Activated naive CD4-positive, alpha-beta T cell treated with anti-CD3 and anti-CD28 coated beads for 36 hours (primary cell): ENCODE results near the gene PRKX. TPM values are rescaled to one million over a fixed set of nuclear protein-coding genes. Genes with fewer than 3 reads are reported as not detected.
"Not testable (repeated sequence)": the region's sequence is repeated elsewhere in the genome, so short reads cannot be mapped to it uniquely, and the experiment has no call there.

Experiments
- CTCF ChIA-PET: fragments of 350-600 bp; sonication (Branson Sonifier 250); formaldehyde crosslinking; loops from one replicate; lab custom pipeline; 2021; ENCODE audit warnings: antibody characterized with exemption; lab: Charles Lee
- DNase-seq: peaks from one replicate; pipeline ENCODE4 v3.0.0-alpha.2; 2020
- H3K27ac Mint-ChIP-seq: one replicate; pipeline ENCODE4 v1.8.0; 2021; ENCODE audit warnings: mild to moderate bottlenecking, mixed read lengths
- H3K27me3 Mint-ChIP-seq: one replicate; pipeline ENCODE4 v1.8.0; 2021; ENCODE audit warnings: low read depth, mixed read lengths
- H3K36me3 Mint-ChIP-seq: one replicate; pipeline ENCODE4 v1.8.0; 2021; ENCODE audit warnings: low read depth, mixed read lengths
- H3K4me1 Mint-ChIP-seq: one replicate; pipeline ENCODE4 v1.8.0; 2021; ENCODE audit warnings: low read depth, mixed read lengths
- H3K4me3 Mint-ChIP-seq: one replicate; pipeline ENCODE4 v1.8.0; 2021; ENCODE audit warnings: mild to moderate bottlenecking, moderate library complexity, mixed read lengths
- H3K9me3 Mint-ChIP-seq: one replicate; pipeline ENCODE4 v1.8.0; 2021; ENCODE audit warnings: mixed read lengths
- intact Hi-C: fragments of 100-400 bp; cut with micrococcal nuclease; formaldehyde crosslinking; loops from one replicate; pipeline ENCODE4 v1.15.1; 2023
- total RNA-seq, 2 experiments: library from RNA; stranded (reverse); gene quantifications; one replicate each; pipeline ENCODE4 v1.2.3, GENCODE V29; 2021

PRKX gene
- total RNA-seq, 2 experiments from 2014 or later: 57.0 to 57.6 TPM

- H3K4me3 Mint-ChIP-seq: no peak overlapping the region
- CTCF ChIA-PET: no interaction called here
Observed at GRCh38 chrX:3669841-3670475, 43.5 kb downstream of the PRKX start.

GRCh38 chrX:3666975-3667374 is 46.5 kb downstream of the PRKX start:
- Mint-ChIP-seq H3K9me3 (no peaks in the 10 kb centered on the region), H3K27ac (no peak overlapping the region), H3K4me3 (no peak overlapping the region), H3K36me3 (peaks cover 18% of the 10 kb centered on the region), H3K27me3 (no peaks in the 10 kb centered on the region), H3K4me1 (peaks cover 8% of the 10 kb centered on the region)
- CTCF ChIA-PET: no interaction called here
- intact Hi-C loops: no loop called here
- DNase-seq: no peak

More at GRCh38 chrX:3669841-3670475, 43.5 kb downstream of the PRKX start:
- Mint-ChIP-seq H3K36me3 (peaks cover 23% of the 10 kb centered on the region), H3K27ac (no peak overlapping the region), H3K9me3 (no peaks in the 10 kb centered on the region), H3K4me1 (peaks cover 2% of the 10 kb centered on the region), H3K27me3 (no peaks in the 10 kb centered on the region)
- DNase-seq: no peak
- intact Hi-C loops: no loop called here

- no peaks in the 10 kb centered on the region for H3K27me3 Mint-ChIP-seq
- no peak overlapping the region for H3K27ac Mint-ChIP-seq
- H3K36me3 Mint-ChIP-seq: peaks cover 21% of the 10 kb centered on the region
- H3K4me3 Mint-ChIP-seq: no peak overlapping the region
- H3K9me3 Mint-ChIP-seq: no peaks in the 10 kb centered on the region
- CTCF ChIA-PET: no interaction called here
- intact Hi-C loops: no loop called here
- H3K4me1 Mint-ChIP-seq: peaks cover 10% of the 10 kb centered on the region
- no peak for DNase-seq
Observed at GRCh38 chrX:3664921-3665320, 48.5 kb downstream of the PRKX start.

- H3K4me1 Mint-ChIP-seq, intact Hi-C loops, DNase-seq, H3K27me3 Mint-ChIP-seq, H3K9me3 Mint-ChIP-seq, H3K4me3 Mint-ChIP-seq: not testable (repeated sequence)
- peaks cover 13% of the 10 kb centered on the region for H3K36me3 Mint-ChIP-seq
- CTCF ChIA-PET: interaction anchor here (0.7 kb wide), 1 partner anchor 31 kb away, joined by 3 read pairs; no protein-coding TSS in a partner anchor
- peak overlapping the region; percentile 24 for H3K27ac Mint-ChIP-seq
Observed at GRCh38 chrX:3663576-3664250, 49.7 kb downstream of the PRKX start.

GRCh38 chrX:3659761-3660160 is 53.7 kb downstream of the PRKX start:
- no peaks in the 10 kb centered on the region for H3K9me3 Mint-ChIP-seq
- peaks cover 7% of the 10 kb centered on the region for H3K36me3 Mint-ChIP-seq
- DNase-seq: no peak
- H3K27me3 Mint-ChIP-seq: no peaks in the 10 kb centered on the region
- intact Hi-C loops: no loop called here
- no peak overlapping the region for H3K27ac Mint-ChIP-seq
- no peak overlapping the region for H3K4me3 Mint-ChIP-seq
- peaks cover 6% of the 10 kb centered on the region for H3K4me1 Mint-ChIP-seq
- CTCF ChIA-PET: interaction anchor here (1.2 kb wide), 1 partner anchor 8 kb away, joined by 3 read pairs; no protein-coding TSS in a partner anchor

GRCh38 chrX:3655181-3655580 is 58.3 kb downstream of the PRKX start:
- no peaks in the 10 kb centered on the region for H3K9me3 Mint-ChIP-seq
- H3K27ac Mint-ChIP-seq: no peak overlapping the region
- DNase-seq: no peak
- H3K4me1 Mint-ChIP-seq: no peaks in the 10 kb centered on the region
- no peak overlapping the region for H3K4me3 Mint-ChIP-seq
- CTCF ChIA-PET: no interaction called here
- H3K36me3 Mint-ChIP-seq: peaks cover 9% of the 10 kb centered on the region
- intact Hi-C loops: no loop called here
- H3K27me3 Mint-ChIP-seq: no peaks in the 10 kb centered on the region

- CTCF ChIA-PET: interaction anchor here (0.6 to 2.6 kb wide), 2 partner anchors 33 to 158 kb away, joined by 4 to 11 read pairs; no protein-coding TSS in a partner anchor
- Mint-ChIP-seq H3K9me3 (no peaks in the 10 kb centered on the region), H3K27me3 (no peaks in the 10 kb centered on the region), H3K4me3 (no peak overlapping the region), H3K4me1 (no peaks in the 10 kb centered on the region), H3K36me3 (peaks cover 4% of the 10 kb centered on the region), H3K27ac (no peak overlapping the region)
- intact Hi-C loops: no loop called here
- DNase-seq: no peak
Observed at GRCh38 chrX:3653111-3653510, 60.3 kb downstream of the PRKX start.

GRCh38 chrX:3651277-3651676 is 62.2 kb downstream of the PRKX start:
- peaks cover 6% of the 10 kb centered on the region for H3K36me3 Mint-ChIP-seq

GRCh38 chrX:3648084-3648483 is 65.4 kb downstream of the PRKX start:
- no peak overlapping the region for H3K27ac Mint-ChIP-seq
- peaks cover 21% of the 10 kb centered on the region for H3K36me3 Mint-ChIP-seq
- H3K4me1 Mint-ChIP-seq: no peaks in the 10 kb centered on the region
- H3K9me3 Mint-ChIP-seq: peaks cover 3% of the 10 kb centered on the region
- CTCF ChIA-PET: interaction anchor here (0.6 to 0.9 kb wide), 2 partner anchors 18 to 165 kb away, joined by 3 to 9 read pairs; no protein-coding TSS in a partner anchor
- H3K27me3 Mint-ChIP-seq: no peaks in the 10 kb centered on the region
- DNase-seq: no peak
- no peak overlapping the region for H3K4me3 Mint-ChIP-seq
- intact Hi-C loops: no loop called here

More at GRCh38 chrX:3651277-3651676, 62.2 kb downstream of the PRKX start:
- no peaks in the 10 kb centered on the region for H3K9me3 Mint-ChIP-seq
- intact Hi-C loops: loop anchor here (1.0 to 2.0 kb wide), 3 partner anchors 62 to 161 kb away; partner anchors contain the start of gene PRKX
- no peak overlapping the region for H3K4me3 Mint-ChIP-seq
- DNase-seq: no peak
- no peaks in the 10 kb centered on the region for H3K27me3 Mint-ChIP-seq
- H3K4me1 Mint-ChIP-seq: no peaks in the 10 kb centered on the region
- no peak overlapping the region for H3K27ac Mint-ChIP-seq
- CTCF ChIA-PET: interaction anchor here (0.6 to 2.6 kb wide), 9 partner anchors 9 to 162 kb away, joined by 3 to 11 read pairs (median 4); no protein-coding TSS in a partner anchor

GRCh38 chrX:3639858-3640631 is 73.4 kb downstream of the PRKX start:
- H3K36me3 Mint-ChIP-seq: peaks cover 20% of the 10 kb centered on the region
- intact Hi-C loops: loop anchor here (5.0 kb wide), 2 partner anchors 523 to 763 kb away; no protein-coding TSS in a partner anchor
- peak; percentile 56 for DNase-seq
- H3K27me3 Mint-ChIP-seq, H3K27ac Mint-ChIP-seq, CTCF ChIA-PET, H3K4me1 Mint-ChIP-seq, H3K9me3 Mint-ChIP-seq, H3K4me3 Mint-ChIP-seq: not testable (repeated sequence)

- intact Hi-C loops: loop anchor here (5.0 kb wide), 2 partner anchors 522 to 762 kb away; no protein-coding TSS in a partner anchor
- Mint-ChIP-seq H3K27me3 (no peaks in the 10 kb centered on the region), H3K4me3 (no peak overlapping the region), H3K27ac (no peak overlapping the region), H3K36me3 (peaks cover 14% of the 10 kb centered on the region), H3K9me3 (no peaks in the 10 kb centered on the region), H3K4me1 (no peaks in the 10 kb centered on the region)
- CTCF ChIA-PET: no interaction called here
- no peak for DNase-seq
Observed at GRCh38 chrX:3639236-3639635, 74.2 kb downstream of the PRKX start.

- H3K27ac Mint-ChIP-seq: no peak overlapping the region
- H3K36me3 Mint-ChIP-seq: peaks cover 6% of the 10 kb centered on the region
- DNase-seq: peak; percentile 46
- intact Hi-C loops: loop anchor here (1.0 to 5.0 kb wide), 3 partner anchors 521 to 761 kb away; no protein-coding TSS in a partner anchor
- no peak overlapping the region for H3K4me3 Mint-ChIP-seq
- no peaks in the 10 kb centered on the region for H3K27me3 Mint-ChIP-seq
- H3K9me3 Mint-ChIP-seq: no peaks in the 10 kb centered on the region
- CTCF ChIA-PET: no interaction called here
- H3K4me1 Mint-ChIP-seq: no peaks in the 10 kb centered on the region
Observed at GRCh38 chrX:3638280-3638873, 75.1 kb downstream of the PRKX start.
